GM12892 (cell line): ENCODE results near the gene RIC3.

ENCODE experiments used
- POLR2A ChIP-seq: IDR thresholded peaks from 2 replicates; pipeline ENCODE4 v1.6.1; 2011; ENCODE audit warnings: low read depth, low read length, control low read depth
- POLR2AphosphoS5 ChIP-seq: IDR thresholded peaks from 2 replicates; pipeline ENCODE4 v1.6.1; 2011; ENCODE audit warnings: low read depth, low read length, control low read depth

- TF ChIP-seq POLR2A (no peak), POLR2AphosphoS5 (no peak)
Measured at GRCh38 chr11:8196749-8197148, 27.9 kb upstream of the RIC3 start.
